HG02642 (cell line): ENCODE results near the gene CRY1.
"Not testable (repeated sequence)": the region's sequence is repeated elsewhere in the genome, so short reads cannot be mapped to it uniquely, and the experiment has no call there.

ENCODE experiments used
- ATAC-seq: cut with Tn5 transposase; IDR thresholded peaks from one replicate; pipeline ENCODE4 v1.9.1; 2021; ENCODE audit warnings: mild to moderate bottlenecking; ENCODE audit not compliant: unreplicated experiment, poor library complexity

Gene CRY1

GRCh38 chr12:107109726-107110719 is 16.7 kb upstream of the CRY1 start:
- no peak for ATAC-seq

DNA sequence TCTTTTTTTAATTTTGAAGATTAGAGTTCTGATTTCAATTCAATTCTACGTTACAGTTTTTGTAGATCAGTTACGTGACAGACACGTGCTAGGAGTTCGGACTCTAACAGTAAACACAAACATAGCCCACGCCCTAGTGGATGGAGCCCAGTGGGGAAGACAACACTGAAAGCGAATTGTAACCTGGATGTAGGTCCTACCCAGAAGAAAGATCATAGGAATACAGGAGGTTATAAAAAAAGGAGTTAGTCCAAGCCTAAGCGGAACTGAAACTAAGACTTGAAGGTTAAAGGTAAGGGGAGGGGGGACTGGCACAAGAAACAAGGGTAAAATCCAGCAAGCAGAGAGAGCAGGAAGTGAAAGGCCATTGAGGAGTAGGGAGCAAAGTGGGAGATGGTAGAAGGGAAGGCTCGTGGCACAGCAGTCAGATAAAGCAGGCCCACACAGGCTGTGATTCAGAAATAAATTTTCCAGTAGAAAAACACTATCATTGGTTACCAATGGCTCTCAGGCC is 15.7 kb upstream of the CRY1 start:
- no peak for ATAC-seq

DNA sequence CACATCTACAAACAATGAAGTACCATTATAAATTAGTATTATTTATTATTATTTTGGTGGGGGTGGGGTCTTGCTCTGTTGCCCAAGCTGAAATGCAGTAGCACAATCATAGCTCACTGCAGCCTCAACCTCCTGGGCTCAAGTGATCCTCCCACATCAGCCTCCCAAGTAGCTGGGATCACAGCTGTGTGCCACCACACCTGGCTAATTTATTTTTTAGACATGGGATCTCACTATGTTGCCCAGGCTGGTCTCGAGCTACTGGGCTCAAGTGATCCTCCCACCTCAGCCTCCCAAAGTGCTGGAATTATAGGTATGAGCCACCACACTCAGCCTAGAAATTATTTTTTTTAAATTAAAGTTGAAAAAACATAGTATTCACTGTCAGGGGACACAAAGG is 15.0 kb upstream of the CRY1 start:
- ATAC-seq: not testable (repeated sequence)

GRCh38 chr12:107107381-107107780 is 14.0 kb upstream of the CRY1 start:
- no peak for ATAC-seq

DNA sequence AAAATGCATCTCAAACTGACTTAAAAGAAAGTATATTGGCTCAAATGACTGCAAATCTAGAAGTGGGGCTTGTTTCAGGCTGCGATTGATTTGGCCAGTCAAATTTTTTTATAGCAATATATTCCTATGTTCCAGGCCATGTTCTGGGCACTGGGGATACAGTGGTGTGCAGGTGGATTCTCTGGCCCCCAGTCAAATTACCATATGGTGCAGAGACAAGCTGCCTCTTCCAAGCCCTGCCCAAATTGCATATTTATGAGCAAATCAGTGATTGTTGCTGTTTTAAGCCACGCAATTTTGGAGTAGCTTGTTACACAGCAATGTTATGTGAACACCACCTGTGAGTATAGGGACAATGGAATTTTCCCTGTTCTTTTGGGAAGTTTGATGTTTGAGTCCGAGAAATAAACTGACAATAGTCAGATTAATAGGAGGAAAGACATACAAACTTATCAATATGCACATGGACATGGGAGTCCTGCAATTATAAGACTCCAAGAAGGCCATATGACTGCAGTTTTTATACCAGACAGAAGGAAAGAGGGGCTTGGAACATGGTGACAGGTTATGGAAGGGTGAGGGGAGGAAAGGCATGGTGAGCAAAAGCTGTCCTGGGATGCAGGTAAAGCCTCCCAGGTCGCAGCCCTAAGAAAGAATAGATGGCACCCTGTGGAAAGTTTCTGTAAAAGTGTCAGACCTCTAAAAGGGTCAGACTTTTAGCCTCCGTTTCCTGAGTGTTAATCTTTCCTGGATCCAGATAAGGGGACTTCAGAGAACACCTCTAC is 13.1 kb upstream of the CRY1 start:
- no peak for ATAC-seq

DNA sequence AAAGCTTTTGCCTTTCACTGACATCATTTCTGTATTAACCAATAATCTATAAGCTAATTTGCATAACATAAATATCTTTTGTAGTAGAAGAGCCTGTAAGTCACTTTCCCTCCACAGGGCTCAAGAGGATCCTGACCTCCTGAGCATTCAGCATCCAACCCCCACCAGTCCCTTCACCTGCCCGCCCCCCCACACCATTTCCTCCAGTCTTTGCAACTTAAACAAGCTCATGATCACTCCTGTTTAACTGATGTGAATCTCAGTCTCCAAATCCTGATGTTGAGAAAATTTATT is 12.0 kb upstream of the CRY1 start:
- ATAC-seq: no peak

GRCh38 chr12:107103516-107103915 is 10.2 kb upstream of the CRY1 start:
- no peak for ATAC-seq

- no peak for ATAC-seq
Measured at GRCh38 chr12:107103097-107103496, 9.7 kb upstream of the CRY1 start.

DNA sequence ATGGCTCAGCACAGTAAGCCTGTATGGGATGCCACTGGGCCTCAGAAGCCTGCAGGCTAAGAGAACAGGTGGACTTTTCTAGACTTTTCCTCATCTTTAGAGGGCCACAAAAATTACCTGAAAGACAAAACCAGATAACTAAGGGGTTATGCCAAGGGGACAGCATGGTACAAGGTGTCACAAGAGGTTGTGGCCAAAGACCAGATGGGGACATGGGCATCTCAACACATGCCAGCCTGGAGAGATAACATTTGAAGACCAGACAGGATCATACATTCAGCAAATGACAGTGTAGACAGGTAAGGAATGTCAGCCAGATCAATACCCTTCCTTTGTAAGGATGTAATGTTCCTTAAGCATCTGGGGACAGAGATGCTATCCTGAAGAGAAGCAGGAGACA is 8.9 kb upstream of the CRY1 start:
- ATAC-seq: no peak

- ATAC-seq: no peak
Measured at GRCh38 chr12:107101651-107102050, 8.3 kb upstream of the CRY1 start.

DNA sequence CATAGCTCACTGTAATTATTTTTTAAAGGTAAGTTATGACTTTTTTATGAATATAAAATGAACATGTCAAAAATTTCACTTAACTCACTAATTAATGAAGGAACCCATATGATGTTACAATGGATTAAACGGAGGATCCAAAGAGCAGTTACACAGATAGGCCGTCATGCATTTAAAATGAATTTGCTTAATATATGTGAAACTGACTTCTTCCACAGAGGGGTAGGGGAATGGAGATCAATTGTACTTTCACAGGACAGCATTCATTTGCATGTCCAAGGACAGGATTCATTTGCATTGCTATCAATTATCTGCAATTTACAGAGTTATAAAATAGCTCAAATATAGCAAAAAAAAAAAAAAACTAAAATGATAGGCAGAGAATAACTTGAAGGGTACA is 6.6 kb upstream of the CRY1 start:
- no peak for ATAC-seq

- ATAC-seq: no peak
Measured at GRCh38 chr12:107096571-107096970, 3.2 kb upstream of the CRY1 start.

DNA sequence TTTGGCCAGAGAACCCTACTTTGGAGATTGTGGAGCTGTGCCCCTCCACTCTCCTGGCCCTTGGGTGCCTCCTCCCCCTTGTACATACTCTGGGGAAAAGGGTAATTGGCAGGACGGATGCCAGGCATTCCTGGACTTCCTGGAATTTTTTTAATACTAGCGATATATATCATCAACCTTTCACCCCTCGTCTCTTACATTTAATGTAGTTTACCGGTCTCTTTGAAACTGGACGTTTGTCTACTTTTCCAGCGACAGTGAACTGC is 767 bp upstream of the CRY1 start:
- no peak for ATAC-seq

DNA sequence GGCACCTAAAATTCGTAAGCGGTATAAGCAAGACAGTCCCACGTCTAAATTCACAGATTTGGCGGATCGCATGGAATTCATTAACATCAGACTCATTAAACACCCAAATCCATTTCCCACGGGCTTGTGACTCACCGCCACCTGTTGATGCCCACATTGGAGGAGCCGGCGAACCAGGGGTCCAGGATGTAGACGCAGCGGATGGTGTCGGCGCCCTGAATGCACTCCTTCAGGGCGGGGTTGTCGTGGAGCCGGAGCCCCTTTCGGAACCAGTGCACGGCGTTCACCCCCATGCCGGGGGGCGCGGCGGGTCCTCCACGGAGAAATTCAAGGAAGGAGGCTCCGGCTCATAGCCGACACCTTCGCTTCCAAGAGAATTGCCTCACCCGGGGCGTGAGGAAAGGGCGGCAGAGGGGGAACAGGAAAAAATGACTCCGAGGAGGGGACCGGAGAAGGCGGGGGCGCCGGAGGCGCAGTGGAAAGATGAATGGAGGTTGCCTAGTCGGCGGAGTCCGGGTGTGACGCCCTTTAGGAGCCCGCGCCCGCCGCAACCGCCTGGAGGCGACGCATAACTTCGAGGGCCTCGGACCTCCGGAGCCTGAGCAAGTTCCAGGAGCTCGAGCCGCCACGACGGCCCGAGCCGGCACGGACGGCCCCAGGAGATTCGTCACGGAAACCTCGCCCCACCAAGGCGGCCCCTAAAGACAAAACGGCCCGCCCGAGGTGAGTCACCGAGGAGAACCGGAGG is 506 bp downstream of the CRY1 start:
- peak; percentile 27 for ATAC-seq

DNA sequence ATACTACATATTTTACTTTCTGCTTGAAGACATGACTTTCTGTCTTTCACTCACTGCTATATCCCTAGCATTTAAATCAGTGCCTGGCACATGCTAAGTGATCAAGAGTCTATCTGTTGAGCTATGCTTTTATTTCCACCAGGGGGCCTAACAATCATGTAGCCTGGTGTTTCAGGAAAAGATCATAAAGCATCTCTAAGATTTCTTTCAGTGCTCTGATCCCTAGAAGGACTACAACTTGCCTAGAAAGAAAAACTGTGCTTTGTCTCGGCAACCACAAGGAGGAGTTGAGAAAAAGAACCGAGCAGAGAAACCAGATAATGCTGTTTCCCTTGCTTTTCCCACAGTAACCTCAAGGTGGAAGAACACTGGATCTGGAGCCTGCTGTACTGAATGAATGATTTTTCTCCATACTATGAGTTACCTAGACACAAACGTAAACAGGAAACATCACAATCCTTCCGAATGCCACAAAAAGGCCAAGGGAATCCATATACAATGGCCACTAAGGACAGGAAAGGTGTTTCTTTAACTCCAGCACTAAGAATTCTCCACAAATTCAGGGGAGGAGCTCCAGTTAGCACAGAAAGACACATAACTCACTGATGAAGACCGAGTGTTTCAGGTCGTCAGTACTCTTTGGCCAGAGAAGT is 1.2 kb downstream of the CRY1 start:
- ATAC-seq: no peak

GRCh38 chr12:107091381-107091780 is 2.0 kb downstream of the CRY1 start:
- no peak for ATAC-seq

DNA sequence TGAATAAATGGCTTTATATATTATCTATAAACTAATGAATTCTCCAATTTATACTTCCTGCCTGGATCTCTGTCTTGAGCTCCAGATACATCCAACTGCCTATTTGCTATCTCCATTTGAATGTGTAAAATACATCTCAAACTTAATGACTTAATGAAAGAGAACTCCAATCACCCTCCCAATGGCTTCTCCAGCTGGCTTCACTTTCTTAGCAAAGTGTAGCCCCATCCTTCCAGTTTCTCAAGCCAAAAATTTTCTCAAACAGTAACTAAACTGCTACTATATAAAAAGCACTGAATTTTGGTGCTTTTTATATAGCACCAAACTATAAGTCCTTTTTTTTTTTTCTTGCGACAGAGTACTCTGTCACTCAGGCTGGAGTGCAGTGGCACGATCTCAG is 2.6 kb downstream of the CRY1 start:
- no peak for ATAC-seq

DNA sequence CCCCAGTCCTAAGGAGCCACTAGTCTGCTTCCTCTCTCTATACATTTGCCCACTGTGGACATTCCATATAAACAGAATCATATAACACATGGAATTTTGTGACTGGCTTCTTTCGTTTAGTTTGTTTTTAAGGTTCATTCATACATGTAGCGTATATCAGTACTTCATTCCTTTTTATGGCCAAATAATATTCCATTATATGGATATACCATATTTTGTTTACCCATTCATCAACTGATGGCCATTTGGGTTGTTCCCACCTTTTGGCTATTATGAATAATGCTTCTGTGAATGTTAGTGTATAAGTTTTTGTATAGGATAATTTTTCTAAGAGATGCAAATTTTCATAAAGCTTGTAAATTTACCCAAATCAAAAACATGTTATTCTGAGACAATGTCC is 4.4 kb downstream of the CRY1 start:
- no peak for ATAC-seq

- no peak for ATAC-seq
Measured at GRCh38 chr12:107086314-107086713, 7.0 kb downstream of the CRY1 start.

DNA sequence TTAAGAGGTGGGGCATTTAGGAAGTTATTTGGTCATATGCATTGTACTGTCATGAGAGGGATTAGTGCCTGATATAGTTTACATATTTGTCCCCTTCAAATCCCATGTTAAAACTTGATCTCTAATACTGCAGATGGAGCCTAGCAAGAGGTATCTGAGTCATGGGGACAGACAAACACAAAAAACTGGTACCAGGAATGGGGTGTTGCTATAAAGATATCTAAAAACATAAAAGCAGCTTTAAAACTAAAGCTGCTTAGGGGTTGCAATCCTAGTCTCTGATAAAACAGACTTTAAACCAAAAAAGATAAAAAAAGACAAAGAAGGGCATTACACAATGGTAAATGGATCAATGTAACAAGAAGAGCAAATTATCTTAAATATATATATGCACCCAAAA is 11.6 kb downstream of the CRY1 start:
- no peak for ATAC-seq
